Measurements from ENCODE around the gene ADAT3. TPM values are rescaled to one million over a fixed set of nuclear protein-coding genes. Genes with fewer than 3 reads are reported as not detected.

Gene ADAT3
- total RNA-seq, 4 donors from 2014 or later: 18.7 to 73.2 (median 30.3) TPM

GRCh38 chr19:1906985-1907562 lies 1.9 kb downstream of the ADAT3 start:
- intact Hi-C loops (cut with DNase I; ENCODE audit: low total_unique reads): no loop called here
- TF ChIP-seq CTCF (IDR thresholded peaks at IDR 0.05) (peak in 1 of 5 experiments; percentile 6), POLR2AphosphoS5 (IDR thresholded peaks at IDR 0.05) (no peak), POLR2A (IDR thresholded peaks at IDR 0.05) (no peak), EP300 (IDR thresholded peaks at IDR 0.05; ENCODE audit: low read depth) (no peak)
- H3K9me3 ChIP-seq: no peaks in the 10 kb centered on the region
- H3K27ac ChIP-seq: peak overlapping the region; percentile 88 to 92 (median 92)
- H3K4me3 ChIP-seq: peak overlapping the region in 2 of 4 donors; percentile 34 to 48
- WGBS, 2 donors (ENCODE audit: low coverage in 1 of 2): 74 to 76% methylated on average over 5 to 10 of the region's 10 CpGs
- peaks cover 11 to 62% (median 51%) of the 10 kb centered on the region in 4 donors for H3K4me1 ChIP-seq
- in situ Hi-C loops (cut with MboI; ENCODE audit: low pct_ligation_motif_present in 1 of 4, low pct_unique_long_range_greater_than_20kb in 1 of 4, low sequenced_read_pairs in 3 of 4): no loop called here
- H3K27me3 ChIP-seq: no peaks in the 10 kb centered on the region
- no peak for DNase-seq
- H3K36me3 ChIP-seq: no peaks in the 10 kb centered on the region

DNA sequence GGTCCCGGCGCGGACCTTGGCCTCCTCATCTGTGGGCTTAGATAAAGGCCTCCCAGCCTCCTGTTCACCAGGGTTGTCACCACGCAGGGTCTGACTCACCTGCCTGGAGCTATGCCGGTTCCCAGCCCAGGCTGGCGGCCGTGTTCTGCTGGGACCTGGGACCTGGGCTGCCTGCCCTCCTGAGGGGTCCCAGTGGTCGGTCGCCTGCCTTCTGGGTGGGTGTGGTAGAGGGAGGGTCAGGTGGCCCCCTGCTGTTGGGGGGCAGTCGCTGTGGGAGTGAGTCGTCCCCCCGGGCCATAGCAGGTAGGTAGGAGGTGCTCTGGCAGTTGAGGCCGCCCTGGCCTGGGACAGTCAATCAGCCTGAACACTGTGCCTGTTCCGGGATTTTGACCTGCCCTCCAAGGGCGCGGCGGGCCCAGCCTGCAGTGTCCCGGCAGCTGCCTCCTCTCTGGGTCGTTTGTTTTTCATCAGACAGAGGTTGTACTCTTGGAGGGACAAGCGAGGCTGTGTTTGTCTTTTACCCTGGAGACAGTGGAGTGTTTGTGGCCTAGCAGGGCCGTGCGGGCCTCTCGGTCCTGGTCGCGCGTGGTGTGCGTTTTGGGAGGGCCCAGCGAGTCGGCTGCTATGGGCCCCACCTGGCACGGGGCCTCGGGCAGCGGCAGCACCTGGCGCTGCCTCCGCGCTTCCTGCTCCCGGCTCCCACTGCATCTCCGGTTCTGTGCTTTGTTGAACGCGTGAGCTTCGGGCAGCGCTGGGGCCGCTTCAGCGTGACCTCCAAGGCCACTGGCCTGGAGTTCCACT lies 2.6 kb downstream of the ADAT3 start:
- no peaks in the 10 kb centered on the region for H3K9me3 ChIP-seq
- 44 to 71% methylated on average over 3 to 37 of the region's 43 CpGs for WGBS, 2 donors (ENCODE audit: low coverage in 1 of 2)
- DNase-seq: peak; percentile 84
- H3K4me1 ChIP-seq: peaks cover 11 to 65% (median 53%) of the 10 kb centered on the region in 4 donors
- in situ Hi-C loops (cut with MboI; ENCODE audit: low pct_ligation_motif_present in 1 of 4, low pct_unique_long_range_greater_than_20kb in 1 of 4, low sequenced_read_pairs in 3 of 4): no loop called here
- no peaks in the 10 kb centered on the region for H3K27me3 ChIP-seq
- intact Hi-C loops (cut with DNase I; ENCODE audit: low total_unique reads): no loop called here
- H3K36me3 ChIP-seq: peaks cover 0 to 3% (median 1%) of the 10 kb centered on the region in 4 donors
- TF ChIP-seq CTCF (IDR thresholded peaks at IDR 0.05) (no peak), POLR2AphosphoS5 (IDR thresholded peaks at IDR 0.05) (peak; percentile 32 to 78 (median 77)), POLR2A (IDR thresholded peaks at IDR 0.05) (peak; percentile 86)
- peak overlapping the region; percentile 88 to 92 (median 92) for H3K27ac ChIP-seq
- H3K4me3 ChIP-seq: peak overlapping the region in 3 of 4 donors; percentile 7 to 48 (median 34)

GRCh38 chr19:1908364-1908678 lies 3.1 kb downstream of the ADAT3 start:
- Histone ChIP-seq H3K9me3 (no peaks in the 10 kb centered on the region), H3K36me3 (peaks cover 0 to 9% (median 2%) of the 10 kb centered on the region in 4 donors), H3K4me1 (peaks cover 11 to 61% (median 53%) of the 10 kb centered on the region in 4 donors), H3K27me3 (no peaks in the 10 kb centered on the region), H3K27ac (peak overlapping the region; percentile 88 to 92 (median 92)), H3K4me3 (peak overlapping the region in 3 of 4 donors; percentile 7 to 48 (median 34))
- no peak for TF ChIP-seq POLR2A (IDR thresholded peaks at IDR 0.05)
- no peak for TF ChIP-seq EP300 (IDR thresholded peaks at IDR 0.05; ENCODE audit: low read depth)
- DNase-seq: no peak
- intact Hi-C loops (cut with DNase I; ENCODE audit: low total_unique reads) (no loop called here), in situ Hi-C loops (cut with MboI; ENCODE audit: low pct_ligation_motif_present in 1 of 4, low pct_unique_long_range_greater_than_20kb in 1 of 4, low sequenced_read_pairs in 3 of 4) (no loop called here)
- 53% methylated on average over 13 of the region's 13 CpGs; no CpG with 5 or more reads in 1 of the 2 donors for WGBS, 2 donors (ENCODE audit: low coverage in 1 of 2)

- Histone ChIP-seq H3K27ac (peak overlapping the region in 1 of 4 donors; percentile 88), H3K9me3 (no peaks in the 10 kb centered on the region), H3K27me3 (no peaks in the 10 kb centered on the region), H3K4me1 (peaks cover 11 to 58% (median 48%) of the 10 kb centered on the region in 4 donors), H3K36me3 (peaks cover 0 to 9% (median 2%) of the 10 kb centered on the region in 4 donors), H3K4me3 (no peak overlapping the region)
- no peak for TF ChIP-seq CTCF (IDR thresholded peaks at IDR 0.05)
- TF ChIP-seq POLR2AphosphoS5 (IDR thresholded peaks at IDR 0.05): no peak
- TF ChIP-seq EP300 (IDR thresholded peaks at IDR 0.05; ENCODE audit: low read depth): no peak
- no peak for TF ChIP-seq POLR2A (IDR thresholded peaks at IDR 0.05)
- intact Hi-C loops (cut with DNase I; ENCODE audit: low total_unique reads): no loop called here
- no peak for DNase-seq
- in situ Hi-C loops (cut with MboI; ENCODE audit: low pct_ligation_motif_present in 1 of 4, low pct_unique_long_range_greater_than_20kb in 1 of 4, low sequenced_read_pairs in 3 of 4): no loop called here
- WGBS, 2 donors (ENCODE audit: low coverage in 1 of 2): 76% methylated on average over 10 of the region's 10 CpGs; no CpG with 5 or more reads in 1 of the 2 donors
Measured at GRCh38 chr19:1909761-1910080, 4.5 kb downstream of the ADAT3 start.
